Activated naive CD4-positive, alpha-beta T cell treated with anti-CD3 and anti-CD28 coated beads, Interleukin-2, amount 10 ng/mL, durations not matched to agents 7 days and 5 days (primary cell): Measurements from ENCODE around the gene PCLO.

Experiments
- CTCF ChIA-PET: fragments of 350-600 bp; sonication (Branson Sonifier 250); formaldehyde crosslinking; loops from one replicate; lab custom pipeline; 2021; ENCODE audit warnings: antibody characterized with exemption; lab: Charles Lee
- DNase-seq: peaks from one replicate; pipeline ENCODE4 v3.0.0-alpha.2; 2020
- H3K27ac Mint-ChIP-seq: one replicate; pipeline ENCODE4 v1.8.0; 2021; ENCODE audit warnings: mild to moderate bottlenecking, moderate library complexity, mixed read lengths
- H3K27me3 Mint-ChIP-seq: one replicate; pipeline ENCODE4 v1.8.0; 2021; ENCODE audit warnings: mild to moderate bottlenecking, mixed read lengths
- H3K36me3 Mint-ChIP-seq: one replicate; pipeline ENCODE4 v1.8.0; 2021; ENCODE audit warnings: mixed read lengths
- H3K4me1 Mint-ChIP-seq: one replicate; pipeline ENCODE4 v1.8.0; 2021; ENCODE audit warnings: mixed read lengths
- H3K4me3 Mint-ChIP-seq: one replicate; pipeline ENCODE4 v1.8.0; 2021; ENCODE audit warnings: mild to moderate bottlenecking, moderate library complexity, mixed read lengths
- H3K9me3 Mint-ChIP-seq: one replicate; pipeline ENCODE4 v1.8.0; 2021; ENCODE audit warnings: mixed read lengths

Gene PCLO

GRCh38 chr7:83153419-83153818 is 9.3 kb downstream of the PCLO start:
- Mint-ChIP-seq H3K27ac (no peak overlapping the region), H3K36me3 (no peaks in the 10 kb centered on the region), H3K9me3 (no peaks in the 10 kb centered on the region), H3K4me3 (no peak overlapping the region), H3K27me3 (no peaks in the 10 kb centered on the region), H3K4me1 (no peaks in the 10 kb centered on the region)
- CTCF ChIA-PET = no interaction called here
- DNase-seq = no peak

GRCh38 chr7:83150310-83150709 is 12.4 kb downstream of the PCLO start:
- Mint-ChIP-seq H3K27ac (no peak overlapping the region), H3K27me3 (no peaks in the 10 kb centered on the region), H3K36me3 (no peaks in the 10 kb centered on the region), H3K4me3 (no peak overlapping the region), H3K4me1 (no peaks in the 10 kb centered on the region), H3K9me3 (no peaks in the 10 kb centered on the region)
- CTCF ChIA-PET = no interaction called here
- no peak for DNase-seq

GRCh38 chr7:83149466-83149865 is 13.2 kb downstream of the PCLO start:
- DNase-seq = no peak
- H3K4me3 Mint-ChIP-seq = no peak overlapping the region
- H3K4me1 Mint-ChIP-seq = no peaks in the 10 kb centered on the region
- CTCF ChIA-PET = no interaction called here
- no peak overlapping the region for H3K27ac Mint-ChIP-seq
- no peaks in the 10 kb centered on the region for H3K27me3 Mint-ChIP-seq
- no peaks in the 10 kb centered on the region for H3K36me3 Mint-ChIP-seq
- H3K9me3 Mint-ChIP-seq = no peaks in the 10 kb centered on the region

GRCh38 chr7:83148776-83149175 is 13.9 kb downstream of the PCLO start:
- H3K27me3 Mint-ChIP-seq = no peaks in the 10 kb centered on the region
- no peaks in the 10 kb centered on the region for H3K9me3 Mint-ChIP-seq
- DNase-seq = no peak
- CTCF ChIA-PET = no interaction called here
- H3K4me3 Mint-ChIP-seq = no peak overlapping the region
- H3K36me3 Mint-ChIP-seq = no peaks in the 10 kb centered on the region
- H3K4me1 Mint-ChIP-seq = no peaks in the 10 kb centered on the region
- H3K27ac Mint-ChIP-seq = no peak overlapping the region

- H3K4me3 Mint-ChIP-seq = no peak overlapping the region
- no peaks in the 10 kb centered on the region for H3K4me1 Mint-ChIP-seq
- CTCF ChIA-PET = no interaction called here
- H3K27me3 Mint-ChIP-seq = no peaks in the 10 kb centered on the region
- H3K36me3 Mint-ChIP-seq = no peaks in the 10 kb centered on the region
- no peaks in the 10 kb centered on the region for H3K9me3 Mint-ChIP-seq
- no peak overlapping the region for H3K27ac Mint-ChIP-seq
- DNase-seq = no peak
These were observed 19.6 kb downstream of the PCLO start for GRCh38 chr7:83143107-83143506.

- Mint-ChIP-seq H3K9me3 (no peaks in the 10 kb centered on the region), H3K27ac (peak overlapping the region; percentile 17), H3K4me1 (no peaks in the 10 kb centered on the region), H3K27me3 (no peaks in the 10 kb centered on the region), H3K36me3 (no peaks in the 10 kb centered on the region), H3K4me3 (no peak overlapping the region)
- CTCF ChIA-PET = no interaction called here
- no peak for DNase-seq
These were observed 20.3 kb downstream of the PCLO start for GRCh38 chr7:83142365-83142764.

- Mint-ChIP-seq H3K27ac (no peak overlapping the region), H3K9me3 (no peaks in the 10 kb centered on the region), H3K27me3 (no peaks in the 10 kb centered on the region), H3K4me1 (no peaks in the 10 kb centered on the region), H3K4me3 (no peak overlapping the region), H3K36me3 (no peaks in the 10 kb centered on the region)
- CTCF ChIA-PET = no interaction called here
- no peak for DNase-seq
These were observed 20.8 kb downstream of the PCLO start for GRCh38 chr7:83141927-83142326.

GRCh38 chr7:83130623-83131545 is 31.8 kb downstream of the PCLO start:
- Mint-ChIP-seq H3K4me1 (no peaks in the 10 kb centered on the region), H3K9me3 (peaks cover 2% of the 10 kb centered on the region), H3K36me3 (no peaks in the 10 kb centered on the region), H3K4me3 (no peak overlapping the region), H3K27me3 (no peaks in the 10 kb centered on the region), H3K27ac (no peak overlapping the region)
- no peak for DNase-seq
- CTCF ChIA-PET = no interaction called here

GRCh38 chr7:83130191-83130590 is 32.5 kb downstream of the PCLO start:
- Mint-ChIP-seq H3K27ac (no peak overlapping the region), H3K27me3 (no peaks in the 10 kb centered on the region), H3K4me3 (no peak overlapping the region), H3K4me1 (no peaks in the 10 kb centered on the region), H3K36me3 (no peaks in the 10 kb centered on the region), H3K9me3 (peaks cover 4% of the 10 kb centered on the region)
- CTCF ChIA-PET = no interaction called here
- no peak for DNase-seq

GRCh38 chr7:83119494-83119893 is 43.2 kb downstream of the PCLO start:
- Mint-ChIP-seq H3K4me1 (no peaks in the 10 kb centered on the region), H3K36me3 (no peaks in the 10 kb centered on the region)
- CTCF ChIA-PET = no interaction called here

GRCh38 chr7:83119026-83119382 is 43.7 kb downstream of the PCLO start:
- no peaks in the 10 kb centered on the region for H3K36me3 Mint-ChIP-seq
- CTCF ChIA-PET = no interaction called here
- no peaks in the 10 kb centered on the region for H3K4me1 Mint-ChIP-seq
- H3K4me3 Mint-ChIP-seq = no peak overlapping the region
- no peaks in the 10 kb centered on the region for H3K27me3 Mint-ChIP-seq
- DNase-seq = no peak
- H3K9me3 Mint-ChIP-seq = peaks cover 9% of the 10 kb centered on the region
- H3K27ac Mint-ChIP-seq = no peak overlapping the region

More at GRCh38 chr7:83119494-83119893, 43.2 kb downstream of the PCLO start:
- peaks cover 9% of the 10 kb centered on the region for H3K9me3 Mint-ChIP-seq
- no peak overlapping the region for H3K4me3 Mint-ChIP-seq
- no peaks in the 10 kb centered on the region for H3K27me3 Mint-ChIP-seq
- no peak for DNase-seq
- no peak overlapping the region for H3K27ac Mint-ChIP-seq

GRCh38 chr7:83118347-83119025 is 44.2 kb downstream of the PCLO start:
- Mint-ChIP-seq H3K27me3 (no peaks in the 10 kb centered on the region), H3K9me3 (peaks cover 9% of the 10 kb centered on the region), H3K4me1 (no peaks in the 10 kb centered on the region), H3K4me3 (no peak overlapping the region), H3K27ac (no peak overlapping the region), H3K36me3 (no peaks in the 10 kb centered on the region)
- DNase-seq = no peak
- CTCF ChIA-PET = no interaction called here

- Mint-ChIP-seq H3K27ac (no peak overlapping the region), H3K9me3 (peaks cover 9% of the 10 kb centered on the region), H3K36me3 (no peaks in the 10 kb centered on the region), H3K4me1 (no peaks in the 10 kb centered on the region), H3K4me3 (no peak overlapping the region), H3K27me3 (no peaks in the 10 kb centered on the region)
- no peak for DNase-seq
- CTCF ChIA-PET = no interaction called here
These were observed 45.2 kb downstream of the PCLO start for GRCh38 chr7:83117466-83117865.

- H3K4me1 Mint-ChIP-seq = no peaks in the 10 kb centered on the region
- H3K36me3 Mint-ChIP-seq = no peaks in the 10 kb centered on the region
- no peak overlapping the region for H3K27ac Mint-ChIP-seq
- H3K27me3 Mint-ChIP-seq = no peaks in the 10 kb centered on the region
- CTCF ChIA-PET = no interaction called here
- no peak overlapping the region for H3K4me3 Mint-ChIP-seq
- H3K9me3 Mint-ChIP-seq = peaks cover 2% of the 10 kb centered on the region
- DNase-seq = no peak
These were observed 51.3 kb downstream of the PCLO start for GRCh38 chr7:83111391-83111790.

- no peak overlapping the region for H3K27ac Mint-ChIP-seq
- CTCF ChIA-PET = no interaction called here
- DNase-seq = no peak
- peaks cover 2% of the 10 kb centered on the region for H3K9me3 Mint-ChIP-seq
- H3K4me3 Mint-ChIP-seq = no peak overlapping the region
- no peaks in the 10 kb centered on the region for H3K36me3 Mint-ChIP-seq
- no peaks in the 10 kb centered on the region for H3K4me1 Mint-ChIP-seq
- H3K27me3 Mint-ChIP-seq = no peaks in the 10 kb centered on the region
These were observed 53.3 kb downstream of the PCLO start for GRCh38 chr7:83109352-83109751.
